ENCODE data around the gene SEC11C. TPM values are rescaled to one million over a fixed set of nuclear protein-coding genes. Genes with fewer than 3 reads are reported as not detected.

Gene SEC11C
- polyA plus RNA-seq, 4 donors: 59.3 to 84.1 (median 72.4) TPM

DNA sequence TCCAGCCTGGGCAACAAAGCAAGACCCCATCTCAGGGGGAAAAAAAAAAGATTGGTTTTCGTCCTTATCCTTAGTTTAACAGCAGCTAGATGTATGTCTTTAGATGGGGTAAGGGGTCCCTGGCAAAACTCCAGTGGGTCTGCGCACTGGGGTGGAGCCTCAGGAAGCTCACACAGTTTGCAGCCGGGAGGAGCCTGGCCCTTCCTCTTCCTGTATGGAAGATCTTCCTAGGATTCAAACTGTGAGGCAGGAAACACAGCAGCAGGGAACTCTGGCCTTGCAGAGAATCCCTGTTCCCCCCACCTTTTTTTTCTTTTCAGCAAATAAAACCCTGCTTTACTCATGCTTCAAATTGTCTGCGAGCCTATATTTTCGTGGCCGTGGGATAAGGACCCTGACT, 67.8 kb downstream of the SEC11C start:
- DNase-seq (ENCODE audit: low read depth in 4 of 4, low spot score in 2 of 4): no peak

Other genes starting within 250 kb of the SEC11C start
- 1 to 10 TPM in 3 of 4 donors, under 1 TPM in 1; 0.55 to 3.3 (median 1.7) TPM for gene GRP, start 80.3 kb downstream of the SEC11C start, polyA plus RNA-seq (ENCODE audit: insufficient read length in 4 of 4)
- gene RAX, start 133.6 kb downstream of the SEC11C start, polyA plus RNA-seq (ENCODE audit: insufficient read length in 4 of 4): not detected
- gene CPLX4, start 178.8 kb downstream of the SEC11C start, polyA plus RNA-seq (ENCODE audit: insufficient read length in 4 of 4): under 1 TPM; 0.13 to 0.24 (median 0.17) TPM
- gene LMAN1, start 219.4 kb downstream of the SEC11C start, polyA plus RNA-seq (ENCODE audit: insufficient read length in 4 of 4): 100 to 1,000 TPM in 3 of 4 donors, 10 to 100 TPM in 1; 99.3 to 128 (median 108) TPM

Measured in left renal cortex interstitium (tissue), 4 donors.